GM12801 (cell line): ENCODE data around the gene CCSER1.

ENCODE experiments used
- CTCF ChIP-seq: IDR thresholded peaks from one replicate; pipeline ENCODE4 v1.5.1; 2011; ENCODE audit warnings: control low read depth; ENCODE audit not compliant: insufficient read length; ENCODE audit errors: extremely low read depth

The CCSER1 gene

GRCh38 chr4:91590260-91590659 is 1463.1 kb downstream of the CCSER1 start:
- no peak for TF ChIP-seq CTCF

- no peak for TF ChIP-seq CTCF
These were observed 1464.9 kb downstream of the CCSER1 start for GRCh38 chr4:91592125-91592524.

DNA sequence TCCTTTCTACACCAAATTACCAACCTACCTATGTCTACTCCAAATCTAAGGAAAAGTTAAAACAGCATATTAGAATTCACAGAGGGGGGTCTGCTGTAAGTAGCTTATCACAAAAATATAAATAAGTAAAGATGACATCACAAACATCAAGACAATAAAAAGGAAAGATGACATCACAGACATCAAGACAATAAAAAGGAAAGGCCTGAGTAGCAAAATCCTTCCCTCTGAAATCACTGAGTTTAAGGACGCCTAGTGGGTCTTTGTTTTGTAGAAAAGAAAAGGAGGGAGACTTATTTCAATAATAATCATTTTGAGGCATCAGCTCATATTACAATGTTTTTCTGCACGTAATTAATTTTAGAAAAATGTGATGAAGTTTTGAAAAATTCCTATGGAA is 1469.5 kb downstream of the CCSER1 start:
- no peak for TF ChIP-seq CTCF

DNA sequence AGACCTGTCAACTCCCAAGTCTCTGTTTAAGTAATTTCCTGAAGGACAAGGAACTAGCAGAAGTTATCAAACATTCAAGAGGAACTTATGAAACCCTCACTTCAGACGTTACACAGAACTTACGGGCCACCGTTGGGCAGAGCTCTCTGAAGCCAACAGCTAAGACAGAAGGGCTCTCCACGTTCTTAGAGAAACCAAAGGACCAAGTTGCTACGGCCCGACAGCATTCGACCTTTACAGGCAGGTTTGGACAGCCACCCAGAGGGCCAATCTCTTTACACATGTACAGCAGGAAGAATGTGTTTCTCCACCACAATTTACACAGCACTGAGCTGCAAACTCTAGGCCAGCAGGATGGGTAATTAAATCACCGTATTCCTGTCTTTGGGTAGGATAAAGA is 1471.5 kb downstream of the CCSER1 start:
- no peak for TF ChIP-seq CTCF

DNA sequence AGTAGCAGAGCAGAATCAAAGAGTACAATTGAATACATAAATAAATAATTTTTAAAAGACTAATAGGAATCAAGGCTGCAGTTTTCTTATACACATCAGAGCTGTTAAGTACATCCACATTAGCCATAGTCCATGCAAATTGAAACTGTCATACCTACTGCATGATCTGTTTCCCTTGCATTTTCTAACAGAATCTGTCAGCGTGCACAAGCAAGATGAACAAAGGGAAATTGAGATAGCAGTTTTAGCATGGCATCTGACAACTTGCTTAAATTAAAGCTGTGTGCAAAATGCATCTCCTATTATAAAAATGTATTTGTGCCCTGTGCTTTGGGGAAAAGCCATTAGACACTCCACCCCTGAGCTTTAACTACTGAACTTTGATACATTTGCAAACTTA is 1473.1 kb downstream of the CCSER1 start:
- TF ChIP-seq CTCF = no peak

DNA sequence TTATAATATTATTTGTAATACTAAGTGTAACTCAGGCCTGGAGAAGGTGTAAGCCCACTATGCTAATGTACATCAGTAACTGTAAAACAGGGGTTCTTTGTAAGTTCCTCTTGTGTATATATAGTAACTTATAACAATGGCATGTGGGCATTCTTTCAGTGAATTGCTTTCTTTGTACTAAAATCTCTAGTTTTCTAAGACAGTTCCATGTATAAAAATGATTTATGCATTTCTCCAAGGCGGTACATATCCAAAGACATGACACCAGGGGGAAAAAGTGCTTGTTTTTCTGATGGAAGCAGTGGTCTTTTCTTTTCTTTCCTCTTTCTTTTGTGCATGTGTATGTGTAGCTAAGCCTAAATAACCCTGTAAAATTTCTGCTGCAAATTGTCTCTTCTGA is 1474.2 kb downstream of the CCSER1 start:
- no peak for TF ChIP-seq CTCF

- TF ChIP-seq CTCF = no peak
These were observed 1484.6 kb downstream of the CCSER1 start for GRCh38 chr4:91611782-91612181.

DNA sequence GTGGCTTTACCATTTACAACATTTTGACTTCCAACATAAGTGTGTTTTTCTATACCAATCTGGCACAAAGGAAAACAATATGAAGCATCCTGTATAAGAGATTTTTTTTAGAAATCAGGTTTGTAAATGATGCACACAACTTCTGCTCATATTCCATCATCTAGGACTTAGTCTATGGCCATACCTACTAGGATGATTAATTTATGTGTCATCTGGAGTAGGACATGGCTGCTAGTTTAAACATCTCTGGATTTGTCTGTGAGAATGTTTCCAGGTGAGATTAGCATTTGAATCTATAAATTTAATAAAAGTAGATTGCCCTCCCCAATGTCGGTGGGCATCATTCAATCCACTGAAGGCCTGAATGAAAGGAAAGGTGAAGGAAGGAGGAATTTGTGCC is 1493.8 kb downstream of the CCSER1 start:
- TF ChIP-seq CTCF = no peak
